A673 (cell line): ENCODE results near the gene SPSB3.

Source experiments
- CTCF ChIP-seq: fragments of 300-800, 200-600 bp; sonication (generic); conservative IDR thresholded peaks from 2 replicates; pipeline ENCODE4 v1.5.1; 2017; ENCODE audit warnings: low read depth, mild to moderate bottlenecking, antibody characterized with exemption, low read length, moderate library complexity, mixed read lengths
- EZH2 ChIP-seq: fragments of 200-600 bp; sonication (generic); IDR thresholded peaks from 2 replicates; pipeline ENCODE4 v1.6.1; 2017; ENCODE audit warnings: borderline replicate concordance, low read depth, mild to moderate bottlenecking, mixed read lengths, antibody characterized with exemption, low read length; ENCODE audit not compliant: poor library complexity, severe bottlenecking

- TF ChIP-seq CTCF (no peak), EZH2 (no peak)
Observed at GRCh38 chr16:1771188-1771863, 11.0 kb downstream of the SPSB3 start, which contains the start of gene NME3.
